ENCODE measurements around the gene MAP3K2. TPM values are rescaled to one million over a fixed set of nuclear protein-coding genes. Genes with fewer than 3 reads are reported as not detected.

Gene MAP3K2
- total and polyA plus RNA-seq, 2 donors (not counting 3 experiments of a cell fraction or from before 2014, with no cell fraction given) = 3.4 to 25.7 TPM

DNA sequence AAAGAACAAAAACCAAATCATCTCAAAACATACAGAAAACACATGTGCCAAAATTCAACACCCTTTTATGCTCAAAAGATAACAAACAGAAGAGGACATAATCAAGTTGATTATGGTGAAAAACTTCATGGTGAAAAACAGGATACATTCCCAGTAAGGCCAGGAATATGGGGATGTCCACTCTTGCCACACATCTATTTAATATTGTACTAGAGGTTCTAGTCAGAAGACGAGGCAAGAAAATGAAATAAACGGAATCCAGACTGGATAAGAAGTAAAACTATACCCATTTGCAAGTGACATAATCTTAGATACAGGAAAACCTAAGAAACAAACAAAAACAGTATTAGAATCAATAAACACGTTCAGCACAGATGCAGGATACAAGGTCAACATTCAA, 40.8 kb downstream of the MAP3K2 start:
- TF ChIP-seq, protein P1, sequence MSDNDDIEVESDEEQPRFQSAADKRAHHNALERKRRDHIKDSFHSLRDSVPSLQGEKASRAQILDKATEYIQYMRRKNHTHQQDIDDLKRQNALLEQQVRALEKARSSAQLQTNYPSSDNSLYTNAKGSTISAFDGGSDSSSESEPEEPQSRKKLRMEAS (IDR thresholded peaks at IDR 0.05; ENCODE audit: insufficient read depth, insufficient read length) = no peak
- TF ChIP-seq GATA2 (IDR thresholded peaks at IDR 0.05; ENCODE audit: insufficient read depth, insufficient read length, low read depth, low read length) (no peak), POLR2A (IDR thresholded peaks at IDR 0.05; ENCODE audit: low read depth, low read length) (no peak), POLR2AphosphoS5 (IDR thresholded peaks at IDR 0.05; ENCODE audit: insufficient read depth, low read depth, low read length) (no peak)
- TF ChIP-seq, protein P2, sequence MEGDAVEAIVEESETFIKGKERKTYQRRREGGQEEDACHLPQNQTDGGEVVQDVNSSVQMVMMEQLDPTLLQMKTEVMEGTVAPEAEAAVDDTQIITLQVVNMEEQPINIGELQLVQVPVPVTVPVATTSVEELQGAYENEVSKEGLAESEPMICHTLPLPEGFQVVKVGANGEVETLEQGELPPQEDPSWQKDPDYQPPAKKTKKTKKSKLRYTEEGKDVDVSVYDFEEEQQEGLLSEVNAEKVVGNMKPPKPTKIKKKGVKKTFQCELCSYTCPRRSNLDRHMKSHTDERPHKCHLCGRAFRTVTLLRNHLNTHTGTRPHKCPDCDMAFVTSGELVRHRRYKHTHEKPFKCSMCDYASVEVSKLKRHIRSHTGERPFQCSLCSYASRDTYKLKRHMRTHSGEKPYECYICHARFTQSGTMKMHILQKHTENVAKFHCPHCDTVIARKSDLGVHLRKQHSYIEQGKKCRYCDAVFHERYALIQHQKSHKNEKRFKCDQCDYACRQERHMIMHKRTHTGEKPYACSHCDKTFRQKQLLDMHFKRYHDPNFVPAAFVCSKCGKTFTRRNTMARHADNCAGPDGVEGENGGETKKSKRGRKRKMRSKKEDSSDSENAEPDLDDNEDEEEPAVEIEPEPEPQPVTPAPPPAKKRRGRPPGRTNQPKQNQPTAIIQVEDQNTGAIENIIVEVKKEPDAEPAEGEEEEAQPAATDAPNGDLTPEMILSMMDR (IDR thresholded peaks at IDR 0.05; ENCODE audit: extremely low read depth in 1 of 2, insufficient read depth in 1 of 2, low read depth in 1 of 2, low read length in 2 of 2) = no peak
- Histone ChIP-seq H4K20me1 (replicated peaks; ENCODE audit: control insufficient read depth, extremely low read depth, insufficient read depth, low read length) (peaks cover 3% of the 10 kb centered on the region), H2AFZ (ENCODE audit: low read depth, low read length) (no peak overlapping the region), H3K9me3 (replicated peaks; ENCODE audit: control insufficient read depth, insufficient read depth, low read length) (no peaks in the 10 kb centered on the region), H3K4me2 (ENCODE audit: insufficient read depth, low read length) (no peak overlapping the region), H3K9ac (replicated peaks; ENCODE audit: extremely low read depth, insufficient read depth, low read length) (no peak overlapping the region), H3K4me3 (replicated peaks in 1 of 3; ENCODE audit: insufficient read depth in 1 of 3, low read depth in 1 of 3, low read length in 3 of 3) (no peak overlapping the region), H3K9me1 (replicated peaks; ENCODE audit: control insufficient read depth, extremely low read depth, insufficient read depth, low read length) (no peaks in the 10 kb centered on the region), H3K79me2 (ENCODE audit: control insufficient read depth, insufficient read depth, low read length) (peaks cover 48% of the 10 kb centered on the region), H3K27ac (ENCODE audit: insufficient read depth, low read depth, low read length) (no peak overlapping the region), H3K36me3 (ENCODE audit: control insufficient read depth in 2 of 2, extremely low read depth in 1 of 2, insufficient read depth in 2 of 2, low read length in 2 of 2) (no peaks in the 10 kb centered on the region), H3K4me1 (ENCODE audit: control insufficient read depth, extremely low read depth, insufficient read depth, low read length) (no peaks in the 10 kb centered on the region), H3K27me3 (ENCODE audit: control insufficient read depth in 2 of 2, insufficient read depth in 2 of 2, low read length in 2 of 2) (no peaks in the 10 kb centered on the region)
- intact Hi-C loops (cut with micrococcal nuclease) = no loop called here
- FAIRE-seq = no peak
- CTCF ChIA-PET = no interaction called here
- dilution Hi-C loops (cut with MboI; ENCODE audit: extremely low pct_ligation_motif_present, low sequenced_read_pairs) = no loop called here
- BruUV-seq (replicated peaks) = no TSS peak
- POLR2A ChIA-PET = no interaction called here
- no peak for DNase-seq (ENCODE audit: low read depth, low spot score)

GRCh38 chr2:127343277-127343676, 44.5 kb downstream of the MAP3K2 start:
- H3K9me3 ChIP-seq (replicated peaks; ENCODE audit: control insufficient read depth, insufficient read depth, low read length) = no peaks in the 10 kb centered on the region
- H3K27ac ChIP-seq (ENCODE audit: insufficient read depth, low read depth, low read length) = no peak overlapping the region
- H3K9me1 ChIP-seq (replicated peaks; ENCODE audit: control insufficient read depth, extremely low read depth, insufficient read depth, low read length) = no peaks in the 10 kb centered on the region
- TF ChIP-seq JUN (IDR thresholded peaks at IDR 0.05; ENCODE audit: borderline replicate concordance, insufficient read depth, insufficient read length, low read depth) (no peak), EZH2 (IDR thresholded peaks at IDR 0.05; ENCODE audit: borderline replicate concordance, low read depth, low read length, severe bottlenecking) (no peak), MYC (IDR thresholded peaks at IDR 0.05; ENCODE audit: low read depth, low read length) (no peak), POLR2AphosphoS5 (IDR thresholded peaks at IDR 0.05; ENCODE audit: insufficient read depth, low read depth, low read length) (no peak), GATA2 (IDR thresholded peaks at IDR 0.05; ENCODE audit: insufficient read depth, insufficient read length, low read depth, low read length) (no peak), POLR2A (IDR thresholded peaks at IDR 0.05; ENCODE audit: low read depth, low read length) (no peak), FOS (IDR thresholded peaks at IDR 0.05; ENCODE audit: borderline replicate concordance, insufficient read depth, low read length) (no peak)
- TF ChIP-seq, protein P2 (IDR thresholded peaks at IDR 0.05; ENCODE audit: extremely low read depth in 1 of 2, insufficient read depth in 1 of 2, low read depth in 1 of 2, low read length in 2 of 2) = no peak
- TF ChIP-seq, protein P1 (IDR thresholded peaks at IDR 0.05; ENCODE audit: insufficient read depth, insufficient read length) = no peak
- H3K36me3 ChIP-seq (ENCODE audit: control insufficient read depth in 2 of 2, extremely low read depth in 1 of 2, insufficient read depth in 2 of 2, low read length in 2 of 2) = no peaks in the 10 kb centered on the region
- no TSS peak for BruUV-seq (replicated peaks)
- ChIA-PET CTCF (interaction anchor here (1.3 kb wide), 1 partner anchor 136 kb away, joined by 5 read pairs; no protein-coding TSS in a partner anchor), POLR2A (no interaction called here)
- no peak overlapping the region for H3K4me3 ChIP-seq (replicated peaks in 1 of 3; ENCODE audit: insufficient read depth in 1 of 3, low read depth in 1 of 3, low read length in 3 of 3)
- H3K4me1 ChIP-seq (ENCODE audit: control insufficient read depth, extremely low read depth, insufficient read depth, low read length) = no peaks in the 10 kb centered on the region
- peaks cover 31% of the 10 kb centered on the region for H3K79me2 ChIP-seq (ENCODE audit: control insufficient read depth, insufficient read depth, low read length)
- DNase-seq (ENCODE audit: low read depth, low spot score) (no peak), FAIRE-seq (no peak)
- no peak overlapping the region for H3K9ac ChIP-seq (replicated peaks; ENCODE audit: extremely low read depth, insufficient read depth, low read length)
- intact Hi-C loops (cut with micrococcal nuclease) = no loop called here
- no peak overlapping the region for H3K4me2 ChIP-seq (ENCODE audit: insufficient read depth, low read length)
- no peaks in the 10 kb centered on the region for H4K20me1 ChIP-seq (replicated peaks; ENCODE audit: control insufficient read depth, extremely low read depth, insufficient read depth, low read length)
- H3K27me3 ChIP-seq (ENCODE audit: control insufficient read depth in 2 of 2, insufficient read depth in 2 of 2, low read length in 2 of 2) = no peaks in the 10 kb centered on the region
- dilution Hi-C loops (cut with MboI; ENCODE audit: extremely low pct_ligation_motif_present, low sequenced_read_pairs) = no loop called here
- H2AFZ ChIP-seq (ENCODE audit: low read depth, low read length) = no peak overlapping the region
